Measurements from ENCODE around the gene PAM16. TPM values are rescaled to one million over a fixed set of nuclear protein-coding genes. Genes with fewer than 3 reads are reported as not detected.

Gene PAM16
- polyA plus RNA-seq, 1 donor from 2014 or later = 40.4 TPM

DNA sequence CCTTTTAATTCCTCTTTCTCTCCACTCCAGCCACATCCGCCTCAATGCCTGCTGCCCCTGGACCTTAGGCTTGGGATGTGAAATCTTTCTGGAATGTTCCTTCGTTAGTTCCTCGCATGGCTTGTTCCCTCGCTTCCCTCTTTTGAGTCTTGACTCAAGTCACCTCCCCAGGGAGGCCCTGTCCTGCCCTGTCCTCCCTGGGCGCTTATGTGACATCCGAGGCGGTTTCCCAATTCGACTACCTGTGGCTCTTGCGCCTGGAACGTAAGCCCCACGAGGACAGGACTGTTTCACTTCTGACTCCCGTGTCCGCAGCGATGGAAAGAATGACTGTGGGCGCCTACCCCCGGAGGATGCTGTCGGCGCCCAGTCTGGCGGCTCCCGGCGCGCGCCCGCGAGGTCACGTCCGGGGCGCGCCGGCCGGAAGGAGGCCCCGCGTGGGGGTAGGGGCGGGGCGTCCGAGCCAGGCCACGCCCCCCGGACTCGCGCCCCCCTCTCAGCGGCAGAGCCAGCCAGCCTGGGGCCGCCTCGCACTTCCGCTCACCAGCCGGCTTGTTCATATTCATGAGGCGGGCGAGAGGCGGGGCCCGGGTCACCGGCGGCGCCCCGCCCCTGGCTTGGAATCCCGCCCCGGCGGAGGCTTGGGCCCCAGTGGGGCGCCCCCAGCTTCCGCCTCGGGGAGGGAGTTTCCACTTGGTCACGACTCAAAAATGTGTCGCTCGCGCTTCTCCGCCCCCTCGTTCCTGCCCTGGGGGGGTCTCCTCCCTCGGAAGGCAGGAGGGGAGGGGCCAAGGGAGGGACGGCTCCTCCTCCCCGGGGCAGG is 43.7 kb downstream of the PAM16 start:
- Mint-ChIP-seq H3K36me3 (peaks cover 4% of the 10 kb centered on the region), H3K9me3 (no peaks in the 10 kb centered on the region), H3K27ac (peak overlapping the region; percentile 91 to 99 (median 96)), H3K4me1 (peaks cover 18 to 23% (median 20%) of the 10 kb centered on the region in 3 donors), H3K4me3 (peak overlapping the region; percentile 90 to 97 (median 90)), H3K27me3 (no peaks in the 10 kb centered on the region)

DNA sequence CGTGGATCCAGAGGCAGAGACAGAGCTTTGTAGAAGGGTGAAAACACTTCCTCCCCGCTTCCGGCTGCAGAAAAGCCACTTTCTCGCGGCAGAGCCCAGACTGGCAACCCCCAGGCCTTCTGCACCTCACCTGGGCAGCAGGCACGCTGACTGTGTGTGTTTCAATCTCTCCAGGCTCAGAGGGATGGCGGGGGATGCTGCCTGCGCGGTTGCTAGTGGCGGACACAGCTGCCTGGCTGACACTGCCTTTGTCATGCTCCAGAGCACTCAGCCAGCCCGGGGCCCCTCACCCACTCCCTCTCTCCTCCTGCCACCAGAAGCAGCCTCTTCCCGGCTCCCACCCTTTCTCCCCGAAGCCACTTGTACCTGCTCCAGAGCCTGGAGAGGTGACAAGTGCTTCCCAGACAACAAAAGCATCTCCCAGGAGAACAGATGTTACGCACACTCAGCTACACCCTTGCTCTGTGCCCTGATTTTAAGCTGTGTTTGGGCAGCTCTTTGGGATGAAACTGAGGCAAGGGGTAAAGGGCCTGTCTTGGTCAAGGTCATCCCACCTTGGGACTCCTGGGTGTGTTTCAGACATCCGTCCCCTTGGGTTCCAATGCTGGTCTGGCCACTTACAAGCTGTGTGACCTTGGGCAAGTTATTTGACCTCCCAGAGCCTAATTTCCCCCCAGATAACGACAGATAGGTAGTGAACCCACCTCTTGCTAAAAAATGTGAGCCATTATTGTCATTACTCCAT is 44.5 kb downstream of the PAM16 start:
- H3K9me3 Mint-ChIP-seq = no peaks in the 10 kb centered on the region
- H3K27me3 Mint-ChIP-seq = no peaks in the 10 kb centered on the region
- peak overlapping the region; percentile 91 to 99 (median 96) for H3K27ac Mint-ChIP-seq
- peak overlapping the region; percentile 90 to 97 (median 90) for H3K4me3 Mint-ChIP-seq
- H3K4me1 Mint-ChIP-seq = peaks cover 18 to 23% (median 20%) of the 10 kb centered on the region in 3 donors
- peaks cover 4% of the 10 kb centered on the region for H3K36me3 Mint-ChIP-seq

DNA sequence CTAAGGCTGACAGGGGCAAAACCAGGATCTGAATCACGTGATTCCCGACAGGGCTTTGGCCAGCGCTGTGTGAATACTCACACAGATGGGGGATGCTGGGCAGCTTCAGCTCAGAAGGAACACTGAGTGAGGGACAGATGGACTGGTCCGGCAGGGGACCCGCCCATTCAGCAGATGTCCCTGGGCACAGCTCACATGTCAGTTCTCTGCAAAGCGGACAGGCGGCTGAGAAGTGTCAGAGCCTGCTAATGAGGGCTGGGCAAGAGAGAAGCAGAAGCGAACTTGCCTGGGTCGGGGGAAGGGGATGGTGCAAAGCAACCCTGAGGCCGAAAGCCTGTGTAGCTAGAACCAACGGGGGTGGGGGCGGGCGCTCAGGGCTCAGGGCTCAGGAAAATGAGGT is 47.1 kb downstream of the PAM16 start:
- Mint-ChIP-seq H3K9me3 (no peaks in the 10 kb centered on the region), H3K27me3 (no peaks in the 10 kb centered on the region), H3K4me1 (peaks cover 11 to 17% (median 16%) of the 10 kb centered on the region in 3 donors), H3K36me3 (peaks cover 4% of the 10 kb centered on the region), H3K4me3 (peak overlapping the region in 1 of 4 donors; percentile 39), H3K27ac (no peak overlapping the region)

DNA sequence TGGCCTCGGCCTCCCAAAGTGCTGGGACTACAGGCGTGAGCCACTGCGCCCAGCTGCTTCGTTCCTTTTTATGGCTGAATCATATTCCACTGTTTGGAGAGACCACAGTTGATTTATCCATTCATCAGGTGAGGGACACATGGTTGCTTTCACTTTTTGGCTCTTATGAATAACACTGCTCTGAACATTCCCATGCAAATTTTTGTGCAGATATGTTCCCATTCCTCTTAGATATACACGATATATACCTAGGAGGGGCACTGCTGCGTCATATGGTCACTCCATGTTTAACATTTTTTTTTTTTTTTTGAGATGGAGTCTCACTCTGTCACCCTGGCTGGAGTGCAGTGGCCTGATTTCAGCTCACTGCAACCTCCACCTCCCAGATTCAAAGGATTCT is 49.2 kb downstream of the PAM16 start:
- Mint-ChIP-seq H3K36me3 (peaks cover 4% of the 10 kb centered on the region), H3K9me3 (no peaks in the 10 kb centered on the region), H3K27ac (no peak overlapping the region), H3K4me3 (no peak overlapping the region), H3K27me3 (no peaks in the 10 kb centered on the region), H3K4me1 (peaks cover 7 to 14% (median 13%) of the 10 kb centered on the region in 3 donors)

DNA sequence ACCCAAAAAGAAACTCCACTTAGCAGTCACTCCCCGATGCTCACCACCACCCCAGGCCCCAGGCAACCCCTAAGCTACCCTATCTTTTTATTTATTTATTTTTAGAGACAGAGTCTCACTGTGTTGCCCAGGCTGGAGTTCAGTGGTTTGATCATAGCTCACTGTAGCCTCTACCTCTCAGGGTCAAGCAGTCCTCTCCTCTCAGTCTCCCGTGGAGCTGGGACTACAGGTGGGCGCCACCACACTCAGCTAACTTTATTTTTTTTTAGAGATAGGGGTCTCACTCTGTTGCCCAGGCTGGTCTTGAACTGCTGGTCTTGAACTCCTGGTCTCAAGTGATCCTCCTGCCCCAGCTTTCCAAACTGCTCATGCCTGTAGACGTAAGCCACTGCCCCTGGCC is 49.9 kb downstream of the PAM16 start:
- Mint-ChIP-seq H3K36me3 (peaks cover 4% of the 10 kb centered on the region), H3K4me1 (peaks cover 0 to 8% (median 5%) of the 10 kb centered on the region in 3 donors), H3K9me3 (no peaks in the 10 kb centered on the region), H3K4me3 (no peak overlapping the region), H3K27ac (no peak overlapping the region), H3K27me3 (no peaks in the 10 kb centered on the region)

DNA sequence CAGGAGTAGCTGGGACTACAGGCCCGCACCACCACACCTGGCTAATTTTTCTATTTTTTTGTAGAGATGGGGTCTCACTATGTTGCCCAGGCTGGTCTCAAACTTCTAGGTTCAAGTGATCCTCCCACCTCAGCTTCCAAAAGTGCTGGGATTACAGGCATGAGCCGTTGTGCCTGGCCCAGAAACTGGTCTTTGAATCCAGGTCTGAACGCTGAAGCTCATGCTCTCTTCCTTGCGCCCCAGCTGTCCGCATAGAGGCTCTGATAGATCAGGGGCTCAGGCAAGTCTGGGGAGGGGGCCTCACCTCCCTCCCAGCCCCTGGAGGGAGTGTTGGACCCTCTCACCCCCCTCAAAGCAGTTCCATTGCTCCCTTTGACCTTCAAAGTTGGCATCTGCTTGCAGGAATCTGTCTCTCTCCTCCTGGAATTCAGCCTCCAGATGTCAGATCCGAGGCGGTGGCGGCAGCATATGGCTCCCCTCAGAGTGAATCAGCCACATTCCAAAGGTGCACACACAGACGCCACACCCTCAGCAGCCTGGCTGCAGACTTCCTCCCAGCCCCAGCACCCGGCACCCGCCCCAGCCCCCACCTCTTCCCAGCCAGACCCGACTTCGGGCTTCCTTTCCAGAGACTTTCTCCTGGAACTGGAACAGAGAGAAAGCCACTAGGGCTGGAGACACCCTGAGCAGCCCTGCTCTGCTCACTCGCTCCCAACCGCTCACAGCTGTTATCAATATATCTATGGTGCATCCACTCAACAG is 52.2 kb downstream of the PAM16 start:
- H3K27ac Mint-ChIP-seq = no peak overlapping the region

DNA sequence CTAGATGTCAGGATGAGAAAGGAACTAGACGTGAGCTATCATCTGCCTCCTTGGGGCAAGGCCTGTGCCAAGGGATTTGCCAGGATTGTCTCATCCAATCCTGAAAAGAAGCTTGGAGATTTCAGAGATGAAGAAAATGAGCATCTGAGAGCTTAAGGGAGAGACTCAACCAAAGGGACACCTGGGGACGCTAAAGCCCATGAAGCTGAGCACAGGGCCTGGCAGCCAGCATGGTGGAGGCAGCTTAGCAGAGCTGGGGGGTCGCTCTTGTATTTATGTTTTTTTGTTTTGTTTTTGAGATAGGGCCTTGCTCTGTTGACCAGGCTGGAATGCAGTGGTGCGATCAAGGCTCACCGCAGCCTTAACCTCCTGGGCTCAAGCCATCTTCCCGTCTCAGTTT is 53.6 kb downstream of the PAM16 start:
- no peak overlapping the region for H3K27ac Mint-ChIP-seq
- H3K36me3 Mint-ChIP-seq = peaks cover 2% of the 10 kb centered on the region
- peaks cover 0 to 6% (median 0%) of the 10 kb centered on the region in 3 donors for H3K4me1 Mint-ChIP-seq
- H3K9me3 Mint-ChIP-seq = no peaks in the 10 kb centered on the region
- peaks cover 1% of the 10 kb centered on the region for H3K27me3 Mint-ChIP-seq
- peak overlapping the region in 1 of 4 donors; percentile 38 for H3K4me3 Mint-ChIP-seq

More for the DNA sequence above, 52.2 kb downstream of the PAM16 start:
- peaks cover 3% of the 10 kb centered on the region for H3K36me3 Mint-ChIP-seq
- peak overlapping the region in 1 of 4 donors; percentile 3 for H3K4me3 Mint-ChIP-seq
- H3K9me3 Mint-ChIP-seq = no peaks in the 10 kb centered on the region
- no peaks in the 10 kb centered on the region for H3K27me3 Mint-ChIP-seq
- peaks cover 0 to 6% (median 0%) of the 10 kb centered on the region in 3 donors for H3K4me1 Mint-ChIP-seq

DNA sequence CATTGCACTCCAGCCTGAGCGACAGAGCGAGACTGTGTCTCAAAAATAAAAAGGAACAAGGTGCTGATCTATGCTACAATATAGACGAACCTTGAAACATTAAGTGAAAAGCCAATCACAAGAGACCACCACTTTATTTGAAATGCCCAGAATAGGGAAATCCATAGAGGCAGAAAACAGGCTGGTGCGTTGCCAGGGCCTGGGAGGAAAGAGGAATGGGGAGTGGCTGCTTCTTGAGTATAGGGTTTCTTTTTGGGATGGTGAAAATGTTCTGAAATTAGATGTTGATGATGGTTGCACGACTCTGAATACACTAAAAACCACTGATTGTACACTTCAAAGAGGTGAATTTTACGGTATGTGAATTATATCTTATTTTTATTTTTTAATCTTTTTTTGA is 55.5 kb downstream of the PAM16 start:
- Mint-ChIP-seq H3K4me1 (peaks cover 0 to 6% (median 0%) of the 10 kb centered on the region in 3 donors), H3K27me3 (peaks cover 1% of the 10 kb centered on the region), H3K27ac (peak overlapping the region in 1 of 3 donors; percentile 24), H3K9me3 (no peaks in the 10 kb centered on the region), H3K36me3 (peaks cover 2% of the 10 kb centered on the region), H3K4me3 (peak overlapping the region in 1 of 4 donors; percentile 5)

DNA sequence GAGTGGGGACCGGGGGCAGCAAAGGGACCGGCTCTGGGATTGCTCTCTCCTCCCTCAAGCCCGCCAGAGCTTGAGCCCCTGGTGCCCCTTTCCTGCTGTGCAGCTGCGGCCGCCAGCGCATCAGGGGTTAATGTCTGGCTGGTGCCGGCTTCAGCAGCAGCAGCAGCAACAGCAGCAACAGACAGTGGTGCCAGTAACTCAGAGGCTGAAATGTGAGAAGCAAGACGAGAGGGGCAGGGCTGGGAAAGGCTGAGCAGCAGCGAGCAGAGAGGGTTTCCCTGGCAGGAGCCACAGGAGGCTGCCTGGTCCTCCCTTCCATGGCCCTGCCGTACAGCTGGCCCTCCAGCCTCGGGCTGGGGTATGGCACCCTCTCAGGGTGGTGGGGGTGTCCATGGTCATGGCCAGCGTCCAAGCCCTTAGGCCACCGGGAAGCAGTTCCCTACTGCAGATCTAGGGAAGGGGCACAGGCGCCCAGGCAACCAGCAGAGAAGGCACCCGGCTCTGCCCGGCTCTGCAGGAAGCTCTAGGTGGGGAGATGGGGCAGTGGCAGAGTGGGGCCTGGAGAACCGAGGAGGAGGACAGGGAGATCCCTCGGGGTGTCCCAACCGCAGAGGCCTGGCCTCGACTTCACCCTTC is 57.2 kb downstream of the PAM16 start:
- H3K4me1 Mint-ChIP-seq = peaks cover 0 to 5% (median 0%) of the 10 kb centered on the region in 3 donors
- H3K27ac Mint-ChIP-seq = no peak overlapping the region
- H3K27me3 Mint-ChIP-seq = peaks cover 4% of the 10 kb centered on the region
- H3K4me3 Mint-ChIP-seq = no peak overlapping the region
- H3K36me3 Mint-ChIP-seq = peaks cover 4% of the 10 kb centered on the region
- no peaks in the 10 kb centered on the region for H3K9me3 Mint-ChIP-seq

DNA sequence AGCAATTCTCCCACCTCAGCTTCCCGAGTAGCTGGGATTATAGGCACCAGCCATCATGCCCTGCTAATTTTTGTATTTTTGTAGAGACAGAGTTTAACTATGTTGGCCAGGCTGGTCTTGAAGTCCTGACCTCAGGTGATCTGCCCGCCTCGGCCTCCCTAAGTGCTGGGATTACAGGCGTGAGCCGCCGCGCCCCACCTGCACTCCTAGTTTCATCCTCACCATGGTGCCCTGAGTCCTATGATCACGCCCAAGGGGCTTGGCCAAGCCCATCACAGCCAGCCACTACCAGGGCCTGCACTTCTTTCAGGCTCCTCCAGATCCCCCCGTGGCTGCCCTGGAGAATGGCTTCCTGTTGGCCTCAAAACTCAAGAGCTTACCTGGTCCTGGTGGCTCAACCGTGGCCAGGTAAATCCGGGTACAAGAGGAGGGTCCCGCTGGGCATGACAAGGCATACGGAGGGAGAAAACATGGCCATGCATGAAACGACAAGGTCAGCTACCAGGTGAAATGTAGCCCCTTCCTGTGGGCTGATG is 57.9 kb downstream of the PAM16 start:
- H3K36me3 Mint-ChIP-seq = peaks cover 4% of the 10 kb centered on the region
- no peak overlapping the region for H3K27ac Mint-ChIP-seq
- H3K4me3 Mint-ChIP-seq = no peak overlapping the region
- peaks cover 4% of the 10 kb centered on the region for H3K27me3 Mint-ChIP-seq
- peaks cover 0 to 5% (median under 1%) of the 10 kb centered on the region in 3 donors for H3K4me1 Mint-ChIP-seq
- H3K9me3 Mint-ChIP-seq = no peaks in the 10 kb centered on the region

DNA sequence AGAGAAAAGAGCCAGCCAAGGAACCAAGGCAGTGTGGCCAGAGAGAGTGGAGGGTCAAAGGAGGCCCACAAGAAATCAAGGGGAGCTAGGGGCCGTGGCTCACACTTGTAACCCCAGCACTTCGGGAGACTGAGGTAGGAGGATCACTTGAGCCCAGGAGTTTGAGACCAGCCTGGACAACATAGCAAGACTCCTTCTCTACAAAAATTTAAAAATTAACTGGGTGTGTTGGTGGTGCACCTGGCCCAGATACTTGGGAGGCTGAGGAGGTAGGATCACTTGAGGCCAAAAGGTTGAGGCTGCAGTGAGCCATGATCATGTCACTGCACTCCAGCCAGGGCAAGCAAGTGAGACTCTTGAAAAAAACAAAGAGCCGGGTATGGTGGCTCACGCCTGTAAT is 59.4 kb downstream of the PAM16 start:
- peaks cover 4% of the 10 kb centered on the region for H3K36me3 Mint-ChIP-seq
- no peaks in the 10 kb centered on the region for H3K9me3 Mint-ChIP-seq
- peaks cover 0 to 5% (median 2%) of the 10 kb centered on the region in 3 donors for H3K4me1 Mint-ChIP-seq
- H3K27ac Mint-ChIP-seq = no peak overlapping the region
- no peak overlapping the region for H3K4me3 Mint-ChIP-seq
- peaks cover 4% of the 10 kb centered on the region for H3K27me3 Mint-ChIP-seq
